Tibial nerve (tissue), 4 donors: Measurements from ENCODE around the gene EGFR. TPM values are rescaled to one million over a fixed set of nuclear protein-coding genes. Genes with fewer than 3 reads are reported as not detected.

Experiments
- DNase-seq, 2 donors: peaks; one replicate each; pipeline ENCODE4 v3.0.0-alpha.2; 2019; ENCODE audit warnings: low spot score in 2 of 2
- H3K27ac ChIP-seq, 4 donors: fragments of 200-600 bp; sonication (generic) in 3 of 4; one replicate each; pipeline ENCODE4 v1.5.1; 2017 to 2019; ENCODE audit warnings: mild to moderate bottlenecking in 1 of 4
- H3K27me3 ChIP-seq, 2 donors: fragments of 200-600 bp; sonication (generic) in 1 of 2; one replicate each; pipeline versions ENCODE4 v1.5.1 to v1.6.0; 2017 to 2019
- H3K36me3 ChIP-seq, 3 donors: fragments of 200-600 bp; sonication (generic); one replicate each; pipeline ENCODE4 v1.5.1; 2018 to 2019
- H3K4me1 ChIP-seq, 4 donors: fragments of 200-600 bp; sonication (generic) in 3 of 4; one replicate each; pipeline ENCODE4 v1.5.1; 2017 to 2019
- H3K4me3 ChIP-seq, 4 donors: fragments of 200-600 bp; sonication (generic) in 3 of 4; one replicate each; pipeline ENCODE4 v1.5.1; 2017 to 2019; ENCODE audit warnings: mild to moderate bottlenecking in 1 of 4, moderate library complexity in 1 of 4
- H3K9me3 ChIP-seq, 4 donors: fragments of 200-600 bp; sonication (generic) in 3 of 4; one replicate each; pipeline ENCODE4 v1.5.1; 2017 to 2019
- CTCF ChIP-seq, 5 experiments: fragments of 200-600 bp in 3 of 5; fragments of 450-650 bp in 2 of 5; sonication (generic) in 3 of 5; IDR thresholded peaks; one replicate each; pipeline ENCODE4 v1.5.1; 2016 to 2019; ENCODE audit warnings: antibody characterized with exemption in 5 of 5, mild to moderate bottlenecking in 3 of 5, moderate library complexity in 2 of 5
- EP300 ChIP-seq, 2 donors: sonication (generic); formaldehyde crosslinking; IDR thresholded peaks; one replicate each; pipeline ENCODE4 v1.6.1; 2017; ENCODE audit warnings: antibody characterized with exemption in 2 of 2, mild to moderate bottlenecking in 1 of 2
- POLR2A ChIP-seq, 2 donors: fragments of 450-650 bp; IDR thresholded peaks; one replicate each; pipeline ENCODE4 v1.6.1; 2017; ENCODE audit warnings: antibody characterized with exemption in 2 of 2, mild to moderate bottlenecking in 2 of 2, moderate library complexity in 2 of 2
- WGBS, 2 donors: methylation state at CpG; one replicate each; pipeline ENCODE4 v1.1.5; 2018; 5-methylcytosine and 5-hydroxymethylcytosine counted together
- total RNA-seq, 4 donors: library from RNA; depleted of rRNA; stranded (reverse); fragments of >200 nt; gene quantifications; one replicate each; pipeline ENCODE4 v1.1.0, GENCODE V29; 2016

Gene EGFR
- total RNA-seq, 4 donors from 2014 or later, result 72.3 to 136 (median 127) TPM

- TF ChIP-seq CTCF (IDR thresholded peaks at IDR 0.05), result no peak
- TF ChIP-seq EP300 (IDR thresholded peaks at IDR 0.05), result no peak
- no peak for TF ChIP-seq POLR2A (IDR thresholded peaks at IDR 0.05)
- no peak for DNase-seq
- Histone ChIP-seq H3K4me1 (peaks cover 0 to 3% (median under 1%) of the 10 kb centered on the region in 4 donors), H3K4me3 (no peak overlapping the region), H3K9me3 (peaks cover 0 to 2% (median 0%) of the 10 kb centered on the region in 4 donors), H3K36me3 (no peaks in the 10 kb centered on the region), H3K27ac (no peak overlapping the region), H3K27me3 (peaks cover 0 to 17% of the 10 kb centered on the region in 2 donors)
- WGBS, 2 donors, result 63 to 91% methylated on average over 3 of the region's 3 CpGs
Measured at GRCh38 chr7:55260676-55261385, 242.0 kb downstream of the EGFR start.
